A673 (cell line): Measurements from ENCODE around the gene MRPL28. TPM values are rescaled to one million over a fixed set of nuclear protein-coding genes. Genes with fewer than 3 reads are reported as not detected.

Experiments used
- BruUV-seq: library from RNA; stranded (reverse); fragments of 400-500 nt; replicated peaks from 2 replicates; lab custom pipeline; 2021; lab: Mats Ljungman, UMichigan
- CTCF ChIA-PET: fragments of 300-600 bp; sonication (Branson Sonifier 250); formaldehyde crosslinking; loops from one replicate; lab custom pipeline; 2022; ENCODE audit warnings: antibody characterized with exemption; lab: Charles Lee
- POLR2A ChIA-PET: fragments of 300-600 bp; sonication (Branson Sonifier 250); formaldehyde crosslinking; loops from one replicate; lab custom pipeline; 2022; ENCODE audit warnings: antibody characterized with exemption; ENCODE audit not compliant: low non-redundant PET; lab: Charles Lee
- DNase-seq: peaks from one replicate; pipeline ENCODE4 v3.0.0-alpha.2; 2015; ENCODE audit warnings: low spot score
- H3K27ac ChIP-seq: fragments of 200-600 bp; sonication (generic); 2 replicates; pipeline ENCODE4 v1.5.1; 2016; ENCODE audit warnings: mixed run types, low read depth, mild to moderate bottlenecking, mixed read lengths, antibody characterized with exemption, low read length; ENCODE audit not compliant: poor library complexity, severe bottlenecking
- H3K27me3 ChIP-seq: fragments of 200-600 bp; sonication (generic); replicated peaks from 2 replicates; pipeline ENCODE4 v1.6.1; 2017; ENCODE audit warnings: mixed run types, low read depth, mild to moderate bottlenecking, mixed read lengths, antibody characterized with exemption, low read length; ENCODE audit not compliant: insufficient read depth, poor library complexity
- H3K36me3 ChIP-seq: fragments of 200-600 bp; sonication (generic); 2 replicates; pipeline ENCODE4 v1.6.1; 2016; ENCODE audit warnings: mixed run types, mild to moderate bottlenecking, mixed read lengths, antibody characterized with exemption, low read length; ENCODE audit not compliant: insufficient read depth, poor library complexity, severe bottlenecking
- H3K4me1 ChIP-seq: fragments of 200-600 bp; sonication (generic); 2 replicates; pipeline ENCODE4 v1.6.1; 2017; ENCODE audit warnings: mixed run types, mild to moderate bottlenecking, mixed read lengths, antibody characterized with exemption, low read length; ENCODE audit not compliant: insufficient read depth, poor library complexity, severe bottlenecking
- H3K4me3 ChIP-seq: fragments of 200-600 bp; sonication (generic); 2 replicates; pipeline ENCODE4 v1.5.1; 2016; ENCODE audit warnings: low read depth, mixed run types, mild to moderate bottlenecking, mixed read lengths, low read length; ENCODE audit not compliant: poor library complexity, severe bottlenecking
- H3K9me3 ChIP-seq: fragments of 200-600 bp; sonication (generic); 2 replicates; pipeline ENCODE4 v1.6.1; 2016; ENCODE audit warnings: mixed run types, low read depth, mild to moderate bottlenecking, mixed read lengths, antibody characterized with exemption, low read length; ENCODE audit not compliant: poor library complexity, severe bottlenecking
- CTCF ChIP-seq: fragments of 300-800, 200-600 bp; sonication (generic); conservative IDR thresholded peaks from 2 replicates; pipeline ENCODE4 v1.5.1; 2017; ENCODE audit warnings: low read depth, mild to moderate bottlenecking, antibody characterized with exemption, low read length, moderate library complexity, mixed read lengths
- EZH2 ChIP-seq: fragments of 200-600 bp; sonication (generic); IDR thresholded peaks from 2 replicates; pipeline ENCODE4 v1.6.1; 2017; ENCODE audit warnings: borderline replicate concordance, low read depth, mild to moderate bottlenecking, mixed read lengths, antibody characterized with exemption, low read length; ENCODE audit not compliant: poor library complexity, severe bottlenecking
- intact Hi-C: fragments of 100-400 bp; cut with micrococcal nuclease; formaldehyde crosslinking; loops from one replicate; pipeline ENCODE4 v1.10.0; 2022; ENCODE audit not compliant: unreplicated experiment
- total RNA-seq: library from RNA; stranded (reverse); gene quantifications from 2 replicates; pipeline ENCODE4 v1.2.3, GENCODE V29; 2021

The MRPL28 gene
- total RNA-seq, 1 experiment from 2014 or later, result 150 TPM

DNA sequence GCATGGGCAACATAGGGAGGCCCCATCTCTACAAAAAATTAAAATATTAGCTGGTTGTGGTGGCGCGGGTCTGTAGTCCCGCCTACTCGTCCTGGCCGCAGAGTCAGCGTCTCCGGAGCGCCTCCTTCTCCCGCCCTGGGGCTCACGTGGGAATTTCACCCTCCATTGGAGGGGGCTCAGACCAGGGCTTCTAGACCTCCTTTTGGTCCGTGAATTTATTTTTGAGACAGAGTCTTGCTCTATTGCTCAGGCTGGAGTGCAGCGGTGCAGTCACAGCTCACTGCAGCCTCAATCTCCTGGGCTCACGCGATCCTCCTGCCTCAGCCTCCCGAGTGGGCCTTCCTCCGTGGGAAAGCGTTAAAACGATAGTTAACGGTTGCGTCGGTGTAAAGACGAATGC is 26.3 kb upstream of the MRPL28 start:
- BruUV-seq, result no TSS peak
- POLR2A ChIA-PET, result interaction anchor here (0.6 kb wide), 1 partner anchor 238 kb away, joined by 3 read pairs; no protein-coding TSS in a partner anchor
- Histone ChIP-seq H3K27me3 (no peaks in the 10 kb centered on the region), H3K27ac (peak overlapping the region; percentile 18), H3K4me3 (peak overlapping the region; percentile 69), H3K9me3 (no peaks in the 10 kb centered on the region), H3K4me1 (peaks cover 17% of the 10 kb centered on the region), H3K36me3 (peaks cover 21% of the 10 kb centered on the region)
- TF ChIP-seq CTCF, result no peak
- no peak for TF ChIP-seq EZH2
- CTCF ChIA-PET, result no interaction called here
- intact Hi-C loops, result no loop called here
- DNase-seq, result peak; percentile 77

DNA sequence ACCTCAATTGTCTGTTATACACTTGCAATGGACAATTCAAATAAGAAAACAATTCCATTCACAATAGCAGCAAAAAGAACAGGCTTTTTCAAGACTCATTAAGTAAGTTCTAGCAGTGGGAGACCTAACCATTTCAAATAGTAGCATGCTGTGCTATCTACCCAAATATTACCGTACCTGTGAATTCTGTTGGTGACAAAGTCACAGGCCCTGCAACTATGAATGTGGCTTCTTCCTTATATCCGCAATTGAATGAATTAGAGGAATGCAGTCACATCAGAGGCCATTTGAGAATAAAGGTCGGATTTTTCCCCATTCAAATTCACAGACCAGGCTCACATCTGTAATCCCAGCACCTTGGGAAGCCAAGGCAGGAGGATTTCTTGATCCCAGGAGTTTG is 25.9 kb upstream of the MRPL28 start:
- POLR2A ChIA-PET, result no interaction called here
- Histone ChIP-seq H3K27me3 (no peaks in the 10 kb centered on the region), H3K27ac (peak overlapping the region; percentile 18), H3K4me3 (peak overlapping the region; percentile 69), H3K9me3 (no peaks in the 10 kb centered on the region), H3K36me3 (peaks cover 21% of the 10 kb centered on the region), H3K4me1 (peaks cover 17% of the 10 kb centered on the region)
- CTCF ChIA-PET, result no interaction called here
- intact Hi-C loops, result no loop called here
- TF ChIP-seq EZH2 (no peak), CTCF (no peak)
- DNase-seq, result no peak
- no TSS peak for BruUV-seq

- POLR2A ChIA-PET, result no interaction called here
- BruUV-seq, result no TSS peak
- no peaks in the 10 kb centered on the region for H3K27me3 ChIP-seq
- no peak for TF ChIP-seq EZH2
- no peak overlapping the region for H3K27ac ChIP-seq
- no peaks in the 10 kb centered on the region for H3K9me3 ChIP-seq
- no peak overlapping the region for H3K4me3 ChIP-seq
- H3K4me1 ChIP-seq, result no peaks in the 10 kb centered on the region
- no peak for DNase-seq
- H3K36me3 ChIP-seq, result no peaks in the 10 kb centered on the region
- CTCF ChIA-PET, result interaction anchor here (0.6 to 1.0 kb wide), 4 partner anchors 95 to 320 kb away, joined by 3 to 9 read pairs (median 6); no protein-coding TSS in a partner anchor
- intact Hi-C loops, result loop anchor here (5.0 kb wide), 1 partner anchor 295 kb away; no protein-coding TSS in a partner anchor
Measured at GRCh38 chr16:392450-393030, 22.2 kb upstream of the MRPL28 start.
